ENCODE data around the gene CUL3.
"Not testable (repeated sequence)": the region's sequence is repeated elsewhere in the genome, so short reads cannot be mapped to it uniquely, and the experiment has no call there.

The CUL3 gene

DNA sequence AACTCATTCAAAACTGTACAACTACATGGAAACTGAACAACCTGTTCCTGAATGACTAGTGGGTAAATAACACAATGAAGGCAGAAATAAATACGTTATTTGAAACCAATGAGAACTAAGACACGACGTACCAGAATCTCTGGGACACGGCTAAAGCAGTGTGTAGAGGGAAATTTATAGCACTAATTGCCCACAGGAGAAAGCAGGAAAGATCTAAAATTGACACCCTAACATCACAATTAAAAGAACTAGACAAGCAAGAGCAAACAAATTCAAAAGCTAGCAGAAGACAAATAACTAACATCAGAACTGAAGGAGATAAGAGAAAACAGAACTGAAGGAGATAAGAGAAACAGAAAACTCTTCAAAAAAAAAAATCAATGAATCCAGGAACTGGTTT, 97.2 kb downstream of the CUL3 start:
- H3K4me1 ChIP-seq (ENCODE audit: control insufficient read depth in 1 of 2, insufficient read depth in 2 of 2, low read length in 2 of 2); H3K4me3 ChIP-seq (ENCODE audit: low read depth in 1 of 2, low read length in 2 of 2): not testable (repeated sequence)
- H3K36me3 ChIP-seq (ENCODE audit: control insufficient read depth in 1 of 2, insufficient read depth in 2 of 2, low read length in 2 of 2), result peaks cover 5 to 17% of the 10 kb centered on the region in 2 donors

DNA sequence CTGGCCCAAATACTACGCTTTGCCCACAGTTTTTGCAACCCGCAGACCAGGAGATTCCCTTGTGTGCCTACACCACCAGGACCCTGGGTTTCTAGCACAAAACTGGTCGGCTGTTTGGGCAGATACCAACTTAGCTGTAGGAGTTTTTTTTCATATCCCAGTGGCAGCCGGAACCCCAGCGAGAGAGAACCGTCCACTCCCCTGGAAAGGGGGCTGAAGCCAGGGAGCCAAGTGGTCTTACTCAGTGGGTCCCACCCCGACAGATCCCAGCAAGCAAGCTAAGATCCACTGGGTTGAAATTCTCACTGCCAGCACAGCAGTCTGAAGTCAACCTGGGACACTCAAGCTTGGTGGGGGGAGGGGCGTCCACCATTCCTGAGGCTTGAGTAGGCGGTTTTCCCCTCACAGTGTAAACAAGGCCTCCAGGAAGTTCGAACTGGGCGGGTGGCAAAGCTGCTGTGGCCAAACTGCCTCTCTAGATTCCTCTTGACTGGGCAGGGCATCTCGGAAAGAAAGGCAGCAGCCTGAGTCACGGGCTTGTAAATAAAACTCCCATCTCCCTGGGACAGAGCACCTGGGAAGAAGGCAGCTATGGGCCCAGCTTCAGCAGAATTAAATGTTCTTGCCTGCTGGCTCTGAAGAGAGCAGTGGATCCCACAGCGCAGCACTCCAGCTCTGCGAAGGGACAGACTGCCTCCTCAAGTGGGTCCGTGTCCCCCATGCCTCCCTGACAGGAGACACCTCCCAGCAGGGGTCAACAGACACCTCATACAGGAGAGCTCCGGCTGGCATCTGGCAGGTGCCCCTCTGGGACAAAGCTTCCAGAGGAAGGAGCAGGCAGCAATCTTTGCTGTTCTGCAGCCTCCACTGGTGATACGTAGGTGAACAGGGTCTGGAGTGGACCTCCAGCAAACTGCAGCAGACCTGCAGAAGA, 99.8 kb downstream of the CUL3 start:
- not testable (repeated sequence) for H3K9ac ChIP-seq (ENCODE audit: low read depth in 1 of 2, low read length in 2 of 2); H3K27ac ChIP-seq (ENCODE audit: low read depth, low read length); H3K4me3 ChIP-seq (ENCODE audit: low read depth in 1 of 2, low read length in 2 of 2); H3K9me3 ChIP-seq (ENCODE audit: control insufficient read depth in 1 of 2, low read length in 2 of 2); H3K27me3 ChIP-seq (ENCODE audit: control insufficient read depth in 1 of 2, insufficient read depth in 2 of 2, low read length in 2 of 2); H3K4me1 ChIP-seq (ENCODE audit: control insufficient read depth in 1 of 2, insufficient read depth in 2 of 2, low read length in 2 of 2)
- peaks cover 6 to 16% of the 10 kb centered on the region in 2 donors for H3K36me3 ChIP-seq (ENCODE audit: control insufficient read depth in 1 of 2, insufficient read depth in 2 of 2, low read length in 2 of 2)

More for the DNA sequence above, 97.2 kb downstream of the CUL3 start:
- H3K27me3 ChIP-seq (ENCODE audit: control insufficient read depth in 1 of 2, insufficient read depth in 2 of 2, low read length in 2 of 2); H3K27ac ChIP-seq (ENCODE audit: low read depth, low read length); H3K9ac ChIP-seq (ENCODE audit: low read depth in 1 of 2, low read length in 2 of 2); H3K9me3 ChIP-seq (ENCODE audit: control insufficient read depth in 1 of 2, low read length in 2 of 2): not testable (repeated sequence)

DNA sequence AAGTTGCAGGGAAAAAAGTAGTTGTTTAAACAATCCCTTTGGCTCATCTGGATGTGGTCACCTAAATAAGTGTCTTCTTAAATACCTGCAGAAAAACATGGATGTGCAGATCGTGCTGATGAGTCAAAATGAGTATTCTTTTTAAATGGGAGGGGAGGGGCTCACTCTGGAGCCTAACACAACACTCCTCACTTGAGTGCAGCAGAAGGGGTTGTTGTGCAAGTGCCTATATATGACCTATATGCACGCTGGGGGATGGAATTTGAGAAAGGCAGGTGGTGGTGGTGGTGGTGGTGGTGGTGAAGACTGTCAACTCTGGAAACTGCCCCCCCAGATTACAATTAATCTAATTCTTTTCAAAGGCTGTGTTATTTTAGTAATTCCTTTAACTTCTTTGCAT, 105.3 kb downstream of the CUL3 start:
- Histone ChIP-seq H3K4me1 (ENCODE audit: control insufficient read depth in 1 of 2, insufficient read depth in 2 of 2, low read length in 2 of 2) (no peaks in the 10 kb centered on the region), H3K9me3 (ENCODE audit: control insufficient read depth in 1 of 2, low read length in 2 of 2) (no peaks in the 10 kb centered on the region), H3K36me3 (ENCODE audit: control insufficient read depth in 1 of 2, insufficient read depth in 2 of 2, low read length in 2 of 2) (peaks cover 34 to 45% of the 10 kb centered on the region in 2 donors), H3K27ac (ENCODE audit: low read depth, low read length) (no peak overlapping the region), H3K9ac (ENCODE audit: low read depth in 1 of 2, low read length in 2 of 2) (no peak overlapping the region), H3K4me3 (ENCODE audit: low read depth in 1 of 2, low read length in 2 of 2) (no peak overlapping the region), H3K27me3 (ENCODE audit: control insufficient read depth in 1 of 2, insufficient read depth in 2 of 2, low read length in 2 of 2) (no peaks in the 10 kb centered on the region)

DNA sequence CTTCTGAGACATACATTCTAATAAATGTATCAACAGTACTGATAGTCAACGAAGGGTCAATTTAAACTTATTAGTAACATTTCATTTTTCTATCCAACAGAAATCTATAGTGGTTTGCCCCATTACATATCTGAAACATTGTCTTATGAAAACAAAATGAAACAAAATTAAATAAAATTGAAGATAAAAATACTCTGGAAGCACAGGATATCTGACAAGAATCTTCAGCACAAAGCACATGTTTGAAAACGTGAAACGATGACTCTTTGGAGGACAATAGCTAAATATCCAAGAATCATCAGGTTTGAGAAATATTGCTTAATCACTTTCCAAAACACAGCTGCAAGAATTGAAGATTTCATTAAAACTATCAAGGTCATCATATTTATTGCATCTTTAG, 112.3 kb downstream of the CUL3 start:
- Histone ChIP-seq H3K4me3 (ENCODE audit: low read depth in 1 of 2, low read length in 2 of 2) (no peak overlapping the region), H3K27ac (ENCODE audit: low read depth, low read length) (no peak overlapping the region), H3K27me3 (ENCODE audit: control insufficient read depth in 1 of 2, insufficient read depth in 2 of 2, low read length in 2 of 2) (no peaks in the 10 kb centered on the region), H3K4me1 (ENCODE audit: control insufficient read depth in 1 of 2, insufficient read depth in 2 of 2, low read length in 2 of 2) (no peaks in the 10 kb centered on the region), H3K9me3 (ENCODE audit: control insufficient read depth in 1 of 2, low read length in 2 of 2) (no peaks in the 10 kb centered on the region), H3K9ac (ENCODE audit: low read depth in 1 of 2, low read length in 2 of 2) (no peak overlapping the region), H3K36me3 (ENCODE audit: control insufficient read depth in 1 of 2, insufficient read depth in 2 of 2, low read length in 2 of 2) (peaks cover 27 to 30% of the 10 kb centered on the region in 2 donors)

DNA sequence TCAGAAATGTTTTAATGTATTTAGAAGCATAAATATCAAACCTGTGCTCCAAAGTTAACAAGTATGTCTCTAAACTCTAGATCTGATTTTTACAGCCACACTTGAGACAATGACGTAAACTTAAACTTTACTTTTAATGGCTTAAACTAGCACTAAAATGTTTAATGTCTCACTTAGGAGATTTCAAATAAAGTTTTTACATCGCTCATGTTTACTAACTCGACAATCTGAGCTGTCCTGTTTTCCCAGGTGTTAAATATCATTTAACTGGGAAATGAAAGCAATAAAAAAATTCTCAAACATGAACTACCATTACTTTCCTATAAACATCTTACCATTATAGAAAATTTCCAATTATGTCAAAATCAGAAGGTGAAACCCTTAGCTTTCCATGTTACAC, 113.0 kb downstream of the CUL3 start:
- H3K36me3 ChIP-seq (ENCODE audit: control insufficient read depth in 1 of 2, insufficient read depth in 2 of 2, low read length in 2 of 2), result peaks cover 21 to 23% of the 10 kb centered on the region in 2 donors
- H3K27ac ChIP-seq (ENCODE audit: low read depth, low read length), result no peak overlapping the region
- no peak overlapping the region for H3K4me3 ChIP-seq (ENCODE audit: low read depth in 1 of 2, low read length in 2 of 2)
- H3K4me1 ChIP-seq (ENCODE audit: control insufficient read depth in 1 of 2, insufficient read depth in 2 of 2, low read length in 2 of 2), result no peaks in the 10 kb centered on the region
- no peak overlapping the region for H3K9ac ChIP-seq (ENCODE audit: low read depth in 1 of 2, low read length in 2 of 2)
- no peaks in the 10 kb centered on the region for H3K27me3 ChIP-seq (ENCODE audit: control insufficient read depth in 1 of 2, insufficient read depth in 2 of 2, low read length in 2 of 2)
- H3K9me3 ChIP-seq (ENCODE audit: control insufficient read depth in 1 of 2, low read length in 2 of 2), result no peaks in the 10 kb centered on the region

DNA sequence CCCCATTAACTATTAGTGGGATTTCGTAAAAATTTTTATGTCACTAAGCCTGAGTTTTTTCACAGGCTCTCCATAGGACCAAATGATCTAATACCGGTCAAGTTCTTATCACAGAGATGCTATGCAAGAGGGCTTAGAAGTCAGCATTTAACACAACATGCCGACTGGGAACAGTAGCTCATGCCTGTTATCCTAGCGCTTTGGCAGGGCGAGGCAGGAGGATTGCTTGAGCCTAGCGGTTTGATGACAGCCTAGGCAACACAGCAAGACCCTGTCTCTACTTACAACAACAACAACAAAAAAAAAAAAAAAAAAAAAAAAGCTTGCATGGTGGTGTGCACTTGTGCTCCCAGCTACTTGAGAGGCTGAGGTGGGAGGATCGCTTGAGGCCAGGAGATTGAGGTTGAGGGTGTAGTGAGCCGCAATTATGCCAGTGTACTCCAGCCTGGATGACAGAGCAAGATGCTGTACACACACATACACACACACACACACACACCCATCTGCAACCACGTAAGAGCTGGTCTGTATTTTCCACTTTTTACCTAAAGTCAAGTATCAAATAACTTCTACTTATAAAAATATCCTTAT, 115.7 kb downstream of the CUL3 start:
- no peak overlapping the region for H3K4me3 ChIP-seq (ENCODE audit: low read depth in 1 of 2, low read length in 2 of 2)
- H3K4me1 ChIP-seq (ENCODE audit: control insufficient read depth in 1 of 2, insufficient read depth in 2 of 2, low read length in 2 of 2), result no peaks in the 10 kb centered on the region
- no peak overlapping the region for H3K27ac ChIP-seq (ENCODE audit: low read depth, low read length)
- no peaks in the 10 kb centered on the region for H3K27me3 ChIP-seq (ENCODE audit: control insufficient read depth in 1 of 2, insufficient read depth in 2 of 2, low read length in 2 of 2)
- no peak overlapping the region for H3K9ac ChIP-seq (ENCODE audit: low read depth in 1 of 2, low read length in 2 of 2)
- peaks cover 6 to 7% of the 10 kb centered on the region in 2 donors for H3K36me3 ChIP-seq (ENCODE audit: control insufficient read depth in 1 of 2, insufficient read depth in 2 of 2, low read length in 2 of 2)
- H3K9me3 ChIP-seq (ENCODE audit: control insufficient read depth in 1 of 2, low read length in 2 of 2), result no peaks in the 10 kb centered on the region

DNA sequence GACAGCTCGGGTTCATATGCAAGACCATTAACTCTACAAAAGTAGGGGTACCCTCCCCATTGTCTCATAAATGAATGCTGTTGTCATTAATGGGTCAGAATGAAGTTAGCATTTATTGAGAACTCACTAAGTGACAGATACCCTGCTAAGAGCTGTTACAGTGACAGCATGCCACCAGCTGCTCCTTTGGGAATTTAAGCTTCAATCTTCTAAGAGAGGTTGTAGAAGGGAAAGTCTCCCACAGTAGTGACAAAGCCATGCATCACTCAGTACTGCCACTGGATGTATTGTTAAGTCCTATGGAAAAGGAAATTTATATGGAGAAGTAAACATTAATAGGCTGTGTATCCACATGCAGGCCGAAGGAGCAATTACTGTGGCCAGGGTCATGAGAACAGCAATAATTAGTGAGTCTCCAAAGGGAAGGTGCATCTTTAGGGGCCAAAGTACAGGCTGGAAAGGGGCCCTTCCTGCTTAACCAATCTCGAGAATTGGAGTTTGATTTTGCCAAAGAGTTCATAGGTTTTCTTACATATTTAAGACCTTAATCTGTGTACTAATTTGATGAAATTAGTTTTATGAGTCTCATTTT, 118.8 kb downstream of the CUL3 start:
- H3K36me3 ChIP-seq (ENCODE audit: control insufficient read depth in 1 of 2, insufficient read depth in 2 of 2, low read length in 2 of 2), result no peaks in the 10 kb centered on the region
- H3K27ac ChIP-seq (ENCODE audit: low read depth, low read length), result no peak overlapping the region
- no peak overlapping the region for H3K9ac ChIP-seq (ENCODE audit: low read depth in 1 of 2, low read length in 2 of 2)
- H3K9me3 ChIP-seq (ENCODE audit: control insufficient read depth in 1 of 2, low read length in 2 of 2), result no peaks in the 10 kb centered on the region
- no peaks in the 10 kb centered on the region for H3K27me3 ChIP-seq (ENCODE audit: control insufficient read depth in 1 of 2, insufficient read depth in 2 of 2, low read length in 2 of 2)
- H3K4me3 ChIP-seq (ENCODE audit: low read depth in 1 of 2, low read length in 2 of 2), result no peak overlapping the region
- no peaks in the 10 kb centered on the region for H3K4me1 ChIP-seq (ENCODE audit: control insufficient read depth in 1 of 2, insufficient read depth in 2 of 2, low read length in 2 of 2)

DNA sequence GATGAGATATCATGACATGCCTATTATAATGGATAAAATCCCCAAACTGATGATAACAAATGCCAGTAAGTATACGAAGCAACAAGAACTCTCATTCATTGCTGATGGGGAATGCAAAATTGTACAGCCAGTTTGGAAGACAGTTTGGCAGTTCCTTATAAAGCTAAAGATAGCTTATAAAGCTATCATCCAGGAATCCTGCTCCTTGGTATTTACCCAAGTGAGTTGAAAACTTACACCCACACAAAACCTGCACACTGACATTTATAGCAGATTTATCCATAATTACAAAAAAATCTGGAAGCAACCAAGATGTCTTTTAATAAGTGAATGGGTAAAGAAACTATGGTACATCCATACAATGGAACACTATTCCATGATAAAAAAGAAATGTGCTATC, 123.8 kb downstream of the CUL3 start:
- Histone ChIP-seq H3K9ac (ENCODE audit: low read depth in 1 of 2, low read length in 2 of 2) (no peak overlapping the region), H3K4me1 (ENCODE audit: control insufficient read depth in 1 of 2, insufficient read depth in 2 of 2, low read length in 2 of 2) (no peaks in the 10 kb centered on the region), H3K9me3 (ENCODE audit: control insufficient read depth in 1 of 2, low read length in 2 of 2) (no peaks in the 10 kb centered on the region), H3K4me3 (ENCODE audit: low read depth in 1 of 2, low read length in 2 of 2) (no peak overlapping the region), H3K36me3 (ENCODE audit: control insufficient read depth in 1 of 2, insufficient read depth in 2 of 2, low read length in 2 of 2) (no peaks in the 10 kb centered on the region), H3K27me3 (ENCODE audit: control insufficient read depth in 1 of 2, insufficient read depth in 2 of 2, low read length in 2 of 2) (no peaks in the 10 kb centered on the region), H3K27ac (ENCODE audit: low read depth, low read length) (no peak overlapping the region)

DNA sequence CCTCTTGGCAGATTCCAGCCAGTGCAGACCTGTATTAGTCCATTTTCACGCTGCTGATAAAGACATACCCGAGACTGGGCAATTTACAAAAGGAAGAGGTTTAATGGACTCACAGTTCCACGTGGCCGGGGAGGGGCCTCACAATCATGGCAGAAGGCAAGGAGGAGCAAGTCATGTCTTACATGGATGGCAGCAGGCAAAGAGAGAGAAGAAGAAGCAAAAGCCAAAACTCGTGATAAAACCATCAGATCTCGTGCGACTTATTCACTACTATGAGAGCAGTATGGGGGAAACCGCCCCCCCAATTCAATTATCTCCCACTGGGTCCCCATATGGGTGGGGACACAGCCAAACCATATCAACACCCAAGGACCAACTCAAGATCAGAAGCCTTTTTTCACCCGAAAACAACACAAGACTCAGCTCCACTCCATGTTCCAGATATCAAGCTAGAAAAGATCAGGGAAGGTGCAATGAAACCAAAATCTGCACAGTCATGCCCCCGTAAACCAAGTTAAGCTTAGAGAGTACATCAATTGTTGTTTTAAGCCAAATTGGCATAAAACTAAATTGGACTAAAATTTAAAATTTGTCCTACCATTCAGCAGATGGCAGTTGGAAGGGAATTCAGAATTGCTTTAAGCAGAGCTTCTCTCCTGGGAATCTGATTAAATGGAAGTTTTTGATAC, 127.6 kb downstream of the CUL3 start:
- H3K36me3 ChIP-seq (ENCODE audit: control insufficient read depth in 1 of 2, insufficient read depth in 2 of 2, low read length in 2 of 2), result no peaks in the 10 kb centered on the region
- H3K27ac ChIP-seq (ENCODE audit: low read depth, low read length), result no peak overlapping the region
- no peak overlapping the region for H3K4me3 ChIP-seq (ENCODE audit: low read depth in 1 of 2, low read length in 2 of 2)
- no peak overlapping the region for H3K9ac ChIP-seq (ENCODE audit: low read depth in 1 of 2, low read length in 2 of 2)
- H3K27me3 ChIP-seq (ENCODE audit: control insufficient read depth in 1 of 2, insufficient read depth in 2 of 2, low read length in 2 of 2), result no peaks in the 10 kb centered on the region
- no peaks in the 10 kb centered on the region for H3K4me1 ChIP-seq (ENCODE audit: control insufficient read depth in 1 of 2, insufficient read depth in 2 of 2, low read length in 2 of 2)
- H3K9me3 ChIP-seq (ENCODE audit: control insufficient read depth in 1 of 2, low read length in 2 of 2), result no peaks in the 10 kb centered on the region

DNA sequence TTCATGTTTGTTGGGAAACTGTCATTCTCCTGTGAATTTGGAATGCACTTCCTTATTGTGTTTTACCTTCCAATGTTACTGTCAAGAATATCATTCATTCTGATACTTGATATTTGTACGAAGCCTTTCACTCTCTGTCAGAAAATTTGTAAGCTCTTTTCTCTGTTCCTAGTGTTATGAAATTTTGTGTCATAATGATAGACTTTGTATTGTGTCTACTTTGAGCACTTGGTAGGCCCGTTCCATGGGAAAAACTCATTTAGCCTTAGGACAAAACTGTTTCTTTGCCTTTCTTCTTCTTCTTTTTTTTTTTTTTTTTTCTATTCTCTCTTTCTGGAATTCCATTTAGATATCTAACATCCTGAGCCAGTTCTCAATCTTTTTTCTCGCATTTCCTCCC, 131.3 kb downstream of the CUL3 start:
- H3K4me1 ChIP-seq (ENCODE audit: control insufficient read depth in 1 of 2, insufficient read depth in 2 of 2, low read length in 2 of 2), result no peaks in the 10 kb centered on the region
- H3K27ac ChIP-seq (ENCODE audit: low read depth, low read length), result no peak overlapping the region
- H3K9ac ChIP-seq (ENCODE audit: low read depth in 1 of 2, low read length in 2 of 2), result no peak overlapping the region
- no peaks in the 10 kb centered on the region for H3K9me3 ChIP-seq (ENCODE audit: control insufficient read depth in 1 of 2, low read length in 2 of 2)
- no peaks in the 10 kb centered on the region for H3K36me3 ChIP-seq (ENCODE audit: control insufficient read depth in 1 of 2, insufficient read depth in 2 of 2, low read length in 2 of 2)
- no peaks in the 10 kb centered on the region for H3K27me3 ChIP-seq (ENCODE audit: control insufficient read depth in 1 of 2, insufficient read depth in 2 of 2, low read length in 2 of 2)
- no peak overlapping the region for H3K4me3 ChIP-seq (ENCODE audit: low read depth in 1 of 2, low read length in 2 of 2)

Measured in duodenal mucosa (tissue), 2 donors.